ENCODE measurements around the gene AOPEP.

Gene AOPEP

GRCh38 chr9:94772144-94772543, 45.6 kb downstream of the AOPEP start:
- Histone ChIP-seq H3K4me3 (ENCODE audit: low read length) (no peak overlapping the region), H3K4me1 (ENCODE audit: control insufficient read depth, insufficient read depth, low read length) (no peaks in the 10 kb centered on the region), H3K36me3 (ENCODE audit: control insufficient read depth, insufficient read depth, low read length) (no peaks in the 10 kb centered on the region), H3K9ac (ENCODE audit: low read length) (no peak overlapping the region), H3K9me3 (ENCODE audit: control insufficient read depth, low read length) (no peaks in the 10 kb centered on the region), H3K27me3 (ENCODE audit: control insufficient read depth, insufficient read depth, low read length) (no peaks in the 10 kb centered on the region)

- Histone ChIP-seq H3K27me3 (ENCODE audit: control insufficient read depth, insufficient read depth, low read length) (no peaks in the 10 kb centered on the region), H3K4me3 (ENCODE audit: low read length) (no peak overlapping the region), H3K36me3 (ENCODE audit: control insufficient read depth, insufficient read depth, low read length) (no peaks in the 10 kb centered on the region), H3K4me1 (ENCODE audit: control insufficient read depth, insufficient read depth, low read length) (no peaks in the 10 kb centered on the region), H3K9ac (ENCODE audit: low read length) (no peak overlapping the region), H3K9me3 (ENCODE audit: control insufficient read depth, low read length) (no peaks in the 10 kb centered on the region)
Observed at GRCh38 chr9:94772639-94773303, 46.3 kb downstream of the AOPEP start.

- no peaks in the 10 kb centered on the region for H3K27me3 ChIP-seq (ENCODE audit: control insufficient read depth, insufficient read depth, low read length)
- H3K9ac ChIP-seq (ENCODE audit: low read length), result no peak overlapping the region
- H3K9me3 ChIP-seq (ENCODE audit: control insufficient read depth, low read length), result no peaks in the 10 kb centered on the region
- H3K4me3 ChIP-seq (ENCODE audit: low read length), result no peak overlapping the region
- H3K36me3 ChIP-seq (ENCODE audit: control insufficient read depth, insufficient read depth, low read length), result no peaks in the 10 kb centered on the region
- no peaks in the 10 kb centered on the region for H3K4me1 ChIP-seq (ENCODE audit: control insufficient read depth, insufficient read depth, low read length)
Observed at GRCh38 chr9:94773655-94774054, 47.2 kb downstream of the AOPEP start.

GRCh38 chr9:94778013-94778412, 51.5 kb downstream of the AOPEP start:
- Histone ChIP-seq H3K9me3 (ENCODE audit: control insufficient read depth, low read length) (no peaks in the 10 kb centered on the region), H3K36me3 (ENCODE audit: control insufficient read depth, insufficient read depth, low read length) (no peaks in the 10 kb centered on the region), H3K27me3 (ENCODE audit: control insufficient read depth, insufficient read depth, low read length) (no peaks in the 10 kb centered on the region), H3K4me1 (ENCODE audit: control insufficient read depth, insufficient read depth, low read length) (peaks cover 4% of the 10 kb centered on the region), H3K4me3 (ENCODE audit: low read length) (no peak overlapping the region), H3K9ac (ENCODE audit: low read length) (no peak overlapping the region)

GRCh38 chr9:94779031-94779430, 52.5 kb downstream of the AOPEP start:
- peaks cover 7% of the 10 kb centered on the region for H3K4me1 ChIP-seq (ENCODE audit: control insufficient read depth, insufficient read depth, low read length)
- no peak overlapping the region for H3K4me3 ChIP-seq (ENCODE audit: low read length)
- H3K27me3 ChIP-seq (ENCODE audit: control insufficient read depth, insufficient read depth, low read length), result no peaks in the 10 kb centered on the region
- H3K36me3 ChIP-seq (ENCODE audit: control insufficient read depth, insufficient read depth, low read length), result no peaks in the 10 kb centered on the region
- H3K9me3 ChIP-seq (ENCODE audit: control insufficient read depth, low read length), result no peaks in the 10 kb centered on the region
- no peak overlapping the region for H3K9ac ChIP-seq (ENCODE audit: low read length)

- H3K27me3 ChIP-seq (ENCODE audit: control insufficient read depth, insufficient read depth, low read length), result no peaks in the 10 kb centered on the region
- H3K4me3 ChIP-seq (ENCODE audit: low read length), result no peak overlapping the region
- H3K4me1 ChIP-seq (ENCODE audit: control insufficient read depth, insufficient read depth, low read length), result peaks cover 7% of the 10 kb centered on the region
- no peak overlapping the region for H3K9ac ChIP-seq (ENCODE audit: low read length)
- no peaks in the 10 kb centered on the region for H3K36me3 ChIP-seq (ENCODE audit: control insufficient read depth, insufficient read depth, low read length)
- no peaks in the 10 kb centered on the region for H3K9me3 ChIP-seq (ENCODE audit: control insufficient read depth, low read length)
Observed at GRCh38 chr9:94779693-94780290, 53.3 kb downstream of the AOPEP start.

GRCh38 chr9:94780516-94780950, 54.0 kb downstream of the AOPEP start:
- Histone ChIP-seq H3K9ac (ENCODE audit: low read length) (no peak overlapping the region), H3K36me3 (ENCODE audit: control insufficient read depth, insufficient read depth, low read length) (no peaks in the 10 kb centered on the region), H3K4me3 (ENCODE audit: low read length) (no peak overlapping the region), H3K4me1 (ENCODE audit: control insufficient read depth, insufficient read depth, low read length) (peaks cover 7% of the 10 kb centered on the region), H3K9me3 (ENCODE audit: control insufficient read depth, low read length) (no peaks in the 10 kb centered on the region), H3K27me3 (ENCODE audit: control insufficient read depth, insufficient read depth, low read length) (no peaks in the 10 kb centered on the region)

GRCh38 chr9:94782355-94783101, 56.0 kb downstream of the AOPEP start:
- Histone ChIP-seq H3K9ac (ENCODE audit: low read length) (no peak overlapping the region), H3K4me3 (ENCODE audit: low read length) (no peak overlapping the region), H3K4me1 (ENCODE audit: control insufficient read depth, insufficient read depth, low read length) (peaks cover 7% of the 10 kb centered on the region), H3K9me3 (ENCODE audit: control insufficient read depth, low read length) (no peaks in the 10 kb centered on the region), H3K27me3 (ENCODE audit: control insufficient read depth, insufficient read depth, low read length) (no peaks in the 10 kb centered on the region), H3K36me3 (ENCODE audit: control insufficient read depth, insufficient read depth, low read length) (no peaks in the 10 kb centered on the region)

GRCh38 chr9:94783102-94783682, 56.7 kb downstream of the AOPEP start:
- H3K27me3 ChIP-seq (ENCODE audit: control insufficient read depth, insufficient read depth, low read length), result no peaks in the 10 kb centered on the region
- H3K9me3 ChIP-seq (ENCODE audit: control insufficient read depth, low read length), result no peaks in the 10 kb centered on the region
- H3K36me3 ChIP-seq (ENCODE audit: control insufficient read depth, insufficient read depth, low read length), result no peaks in the 10 kb centered on the region
- H3K9ac ChIP-seq (ENCODE audit: low read length), result no peak overlapping the region
- H3K4me1 ChIP-seq (ENCODE audit: control insufficient read depth, insufficient read depth, low read length), result peaks cover 7% of the 10 kb centered on the region
- no peak overlapping the region for H3K4me3 ChIP-seq (ENCODE audit: low read length)

- H3K36me3 ChIP-seq (ENCODE audit: control insufficient read depth, insufficient read depth, low read length), result no peaks in the 10 kb centered on the region
- H3K27me3 ChIP-seq (ENCODE audit: control insufficient read depth, insufficient read depth, low read length), result no peaks in the 10 kb centered on the region
- no peaks in the 10 kb centered on the region for H3K9me3 ChIP-seq (ENCODE audit: control insufficient read depth, low read length)
- peaks cover 7% of the 10 kb centered on the region for H3K4me1 ChIP-seq (ENCODE audit: control insufficient read depth, insufficient read depth, low read length)
- H3K4me3 ChIP-seq (ENCODE audit: low read length), result no peak overlapping the region
- H3K9ac ChIP-seq (ENCODE audit: low read length), result no peak overlapping the region
Observed at GRCh38 chr9:94783928-94784327, 57.4 kb downstream of the AOPEP start.

- no peak overlapping the region for H3K4me3 ChIP-seq (ENCODE audit: low read length)
- H3K4me1 ChIP-seq (ENCODE audit: control insufficient read depth, insufficient read depth, low read length), result peaks cover 7% of the 10 kb centered on the region
- no peaks in the 10 kb centered on the region for H3K9me3 ChIP-seq (ENCODE audit: control insufficient read depth, low read length)
- H3K27me3 ChIP-seq (ENCODE audit: control insufficient read depth, insufficient read depth, low read length), result no peaks in the 10 kb centered on the region
- no peaks in the 10 kb centered on the region for H3K36me3 ChIP-seq (ENCODE audit: control insufficient read depth, insufficient read depth, low read length)
- no peak overlapping the region for H3K9ac ChIP-seq (ENCODE audit: low read length)
Observed at GRCh38 chr9:94785215-94786169, 59.0 kb downstream of the AOPEP start.
